H9 (cell line): Measurements from ENCODE around the gene LRPPRC. TPM values are rescaled to one million over a fixed set of nuclear protein-coding genes. Genes with fewer than 3 reads are reported as not detected.
"Not testable (repeated sequence)": the region's sequence is repeated elsewhere in the genome, so short reads cannot be mapped to it uniquely, and the experiment has no call there.

Experiments used
- DNase-seq: peaks from one replicate; pipeline ENCODE4 v3.0.0-alpha.2; 2017
- H2AFZ ChIP-seq: one replicate; pipeline ENCODE4 v1.6.1; 2013; ENCODE audit warnings: mild to moderate bottlenecking, low read length, control low read depth, moderate library complexity
- H2AK5ac ChIP-seq: 2 replicates; pipeline ENCODE4 v1.6.1; 2013; ENCODE audit warnings: low read length, control low read depth, mixed read lengths; ENCODE audit not compliant: insufficient read length
- H2BK120ac ChIP-seq: one replicate; pipeline ENCODE4 v1.6.1; 2013; ENCODE audit warnings: low read depth, mild to moderate bottlenecking, low read length, control low read depth, inconsistent platforms; ENCODE audit not compliant: poor library complexity, severe bottlenecking
- H2BK12ac ChIP-seq: 2 replicates; pipeline ENCODE4 v1.6.1; 2013; ENCODE audit warnings: low read length, control low read depth, mixed read lengths, low read depth; ENCODE audit not compliant: insufficient read length
- H2BK15ac ChIP-seq: 2 replicates; pipeline ENCODE4 v1.6.1; 2013; ENCODE audit warnings: low read depth, low read length, control low read depth
- H2BK20ac ChIP-seq: one replicate; pipeline ENCODE4 v1.6.1; 2013; ENCODE audit warnings: low read depth, mild to moderate bottlenecking, low read length, control low read depth, inconsistent platforms; ENCODE audit not compliant: poor library complexity, severe bottlenecking
- H2BK5ac ChIP-seq: 2 replicates; pipeline ENCODE4 v1.6.1; 2013; ENCODE audit warnings: low read length, control low read depth, mixed read lengths; ENCODE audit not compliant: insufficient read length
- H3K14ac ChIP-seq: 2 replicates; pipeline ENCODE4 v1.6.1; 2013; ENCODE audit warnings: low read length, control low read depth; ENCODE audit not compliant: insufficient read depth
- H3K18ac ChIP-seq: 2 replicates; pipeline ENCODE4 v1.6.1; 2013; ENCODE audit warnings: low read depth, mild to moderate bottlenecking, mixed read lengths, low read length, control low read depth; ENCODE audit not compliant: insufficient read length
- H3K23ac ChIP-seq: 2 replicates; pipeline ENCODE4 v1.6.1; 2013; ENCODE audit warnings: low read length, control low read depth, mixed read lengths, low read depth; ENCODE audit not compliant: insufficient read length
- H3K23me2 ChIP-seq: 2 replicates; pipeline ENCODE4 v1.6.1; 2013; ENCODE audit warnings: low read depth, mild to moderate bottlenecking, mixed read lengths, low read length, control low read depth; ENCODE audit not compliant: insufficient read length, poor library complexity, severe bottlenecking
- H3K27ac ChIP-seq: 2 replicates; pipeline ENCODE4 v1.5.1; 2013; ENCODE audit warnings: low read length, control low read depth, mixed read lengths, low read depth; ENCODE audit not compliant: insufficient read length
- H3K27me3 ChIP-seq: 2 replicates; pipeline ENCODE4 v1.6.1; 2013; ENCODE audit warnings: low read length, control low read depth, inconsistent platforms; ENCODE audit not compliant: insufficient read depth
- H3K4ac ChIP-seq: 2 replicates; pipeline ENCODE4 v1.6.1; 2013; ENCODE audit warnings: low read depth, mild to moderate bottlenecking, control low read depth, inconsistent platforms, low read length, moderate library complexity
- H3K4me1 ChIP-seq: 2 replicates; pipeline ENCODE4 v1.6.1; 2013; ENCODE audit warnings: low read length, control low read depth, inconsistent platforms; ENCODE audit not compliant: insufficient read depth
- H3K4me2 ChIP-seq: 2 replicates; pipeline ENCODE4 v1.6.1; 2013; ENCODE audit warnings: low read length, control low read depth, mixed read lengths; ENCODE audit not compliant: insufficient read length, insufficient read depth
- H3K56ac ChIP-seq: 2 replicates; pipeline ENCODE4 v1.6.1; 2013; ENCODE audit warnings: low read depth, mild to moderate bottlenecking, mixed read lengths, low read length, control low read depth; ENCODE audit not compliant: insufficient read length
- H3K79me1 ChIP-seq: 2 replicates; pipeline ENCODE4 v1.6.1; 2013; ENCODE audit warnings: low read depth, mild to moderate bottlenecking, moderate library complexity, low read length, control low read depth, inconsistent platforms; ENCODE audit not compliant: insufficient read depth, poor library complexity, severe bottlenecking
- H3K79me2 ChIP-seq: 2 replicates; pipeline ENCODE4 v1.6.1; 2013; ENCODE audit warnings: low read length, control low read depth, inconsistent platforms; ENCODE audit not compliant: insufficient read depth
- H3K9ac ChIP-seq: 2 replicates; pipeline ENCODE4 v1.6.1; 2013; ENCODE audit warnings: low read length, control low read depth, mixed read lengths; ENCODE audit not compliant: insufficient read length; ENCODE audit errors: extremely low read depth
- H3K9me3 ChIP-seq: one replicate; pipeline ENCODE4 v1.6.1; 2013; ENCODE audit warnings: low read depth, low read length, inconsistent platforms; ENCODE audit not compliant: control insufficient read depth
- H3T11ph ChIP-seq: one replicate; pipeline ENCODE4 v1.6.1; 2013; ENCODE audit warnings: mild to moderate bottlenecking, low read length, control low read depth, inconsistent platforms
- H4K20me1 ChIP-seq: one replicate; pipeline ENCODE4 v1.6.1; 2013; ENCODE audit not compliant: control insufficient read depth, insufficient read length, insufficient read depth
- H4K5ac ChIP-seq: 2 replicates; pipeline ENCODE4 v1.6.1; 2013; ENCODE audit warnings: low read depth, mild to moderate bottlenecking, mixed read lengths, low read length, control low read depth; ENCODE audit not compliant: insufficient read length
- H4K8ac ChIP-seq: replicated peaks from 2 replicates; pipeline ENCODE4 v1.6.1; 2013; ENCODE audit warnings: low read length, control low read depth, mixed read lengths, low read depth; ENCODE audit not compliant: insufficient read length
- H4K91ac ChIP-seq: 2 replicates; pipeline ENCODE4 v1.6.1; 2013; ENCODE audit warnings: low read depth, mild to moderate bottlenecking, moderate library complexity, mixed read lengths, low read length, control low read depth; ENCODE audit not compliant: insufficient read length
- H3K27ac Mint-ChIP-seq, 3 experiments: 2 replicates in 2 of 3; 3 replicates in 1 of 3; pipeline ENCODE4 v1.8.0; 2020 to 2021; ENCODE audit warnings: mixed read lengths in 3 of 3, mild to moderate bottlenecking in 1 of 3, moderate library complexity in 1 of 3
- H3K27me3 Mint-ChIP-seq: 2 replicates; pipeline ENCODE4 v1.8.0; 2021; ENCODE audit warnings: low read depth, mild to moderate bottlenecking, moderate library complexity, mixed read lengths
- H3K36me3 Mint-ChIP-seq, 3 experiments: 2 replicates in 2 of 3; 3 replicates in 1 of 3; pipeline ENCODE4 v1.8.0; 2020 to 2021; ENCODE audit warnings: low read depth in 3 of 3, mixed read lengths in 3 of 3; ENCODE audit not compliant: insufficient read depth in 1 of 3
- H3K4me1 Mint-ChIP-seq, 2 experiments: 2 replicates each; pipeline ENCODE4 v1.8.0; 2020; ENCODE audit warnings: mixed read lengths in 2 of 2
- H3K4me3 Mint-ChIP-seq, 2 experiments: 2 replicates in 1 of 2; 3 replicates in 1 of 2; pipeline ENCODE4 v1.8.0; 2020 to 2021; ENCODE audit warnings: mild to moderate bottlenecking in 2 of 2, mixed read lengths in 2 of 2, moderate library complexity in 1 of 2
- H3K9me3 Mint-ChIP-seq, 2 experiments: 2 replicates in 1 of 2; 3 replicates in 1 of 2; pipeline ENCODE4 v1.8.0; 2020; ENCODE audit warnings: mild to moderate bottlenecking in 2 of 2, mixed read lengths in 2 of 2, moderate library complexity in 1 of 2
- CTCF ChIP-seq: fragments of 200-600 bp; sonication (generic); conservative IDR thresholded peaks from 3 replicates; pipeline ENCODE4 v1.8.0; 2021; ENCODE audit warnings: antibody characterized with exemption, mild to moderate bottlenecking
- WGBS: extraction: QIAGEN DNeasy Blood & Tissue Kit; methylation state at CpG from one replicate; pipeline ENCODE4 v1.1.7; 2013; ENCODE audit warnings: missing lambda C conversion rate, low lambda C conversion rate, mixed read lengths; ENCODE audit not compliant: insufficient read length; ENCODE audit errors: extremely low coverage; 5-methylcytosine and 5-hydroxymethylcytosine counted together
- total RNA-seq: library from RNA; stranded (reverse); gene quantifications from 2 replicates; pipeline ENCODE4 v1.2.1, GENCODE V29; 2021

The LRPPRC gene
- total RNA-seq, 1 experiment from 2014 or later = 182 TPM

GRCh38 chr2:43924463-43924862 lies 71.3 kb downstream of the LRPPRC start:
- H2BK12ac ChIP-seq = no peak overlapping the region
- no peak for DNase-seq
- no peak overlapping the region for H3K27ac ChIP-seq
- no peaks in the 10 kb centered on the region for H4K20me1 ChIP-seq
- H2BK120ac ChIP-seq = no peak overlapping the region
- no peak overlapping the region for H3T11ph ChIP-seq
- Mint-ChIP-seq H3K36me3 (peaks cover 16 to 79% (median 61%) of the 10 kb centered on the region in 3 experiments; a peak in 6 of 7 replicates), H3K27ac (no peak overlapping the region), H3K4me1 (no peaks in the 10 kb centered on the region), H3K27me3 (no peaks in the 10 kb centered on the region), H3K4me3 (no peak overlapping the region), H3K9me3 (no peaks in the 10 kb centered on the region)
- H3K4me1 ChIP-seq = no peaks in the 10 kb centered on the region
- no peak overlapping the region for H2BK5ac ChIP-seq
- H3K79me1 ChIP-seq = no peaks in the 10 kb centered on the region
- no peak overlapping the region for H2BK20ac ChIP-seq
- no CpG with 5 or more reads among the region's 2 CpGs for WGBS
- H3K79me2 ChIP-seq = no peaks in the 10 kb centered on the region
- no peak overlapping the region for H4K91ac ChIP-seq
- H2AK5ac ChIP-seq = no peak overlapping the region
- H3K18ac ChIP-seq = no peak overlapping the region
- H2AFZ ChIP-seq = no peak overlapping the region
- H2BK15ac ChIP-seq = no peak overlapping the region
- H3K9ac ChIP-seq = no peak overlapping the region
- no peak overlapping the region for H3K4ac ChIP-seq
- no peaks in the 10 kb centered on the region for H3K9me3 ChIP-seq
- H4K5ac ChIP-seq = no peak overlapping the region
- no peak overlapping the region for H3K23ac ChIP-seq
- H3K4me2 ChIP-seq = no peak overlapping the region
- no peak overlapping the region for H3K14ac ChIP-seq
- TF ChIP-seq CTCF = no peak
- H4K8ac ChIP-seq = no peak overlapping the region
- no peaks in the 10 kb centered on the region for H3K23me2 ChIP-seq
- no peaks in the 10 kb centered on the region for H3K27me3 ChIP-seq
- H3K56ac ChIP-seq = no peak overlapping the region

- peaks cover 12 to 75% (median 56%) of the 10 kb centered on the region in 3 experiments; a peak in 6 of 7 replicates for H3K36me3 Mint-ChIP-seq
- H3K4me2 ChIP-seq, H3K9me3 Mint-ChIP-seq, H3K79me1 ChIP-seq, H3K4me3 Mint-ChIP-seq, H3K27me3 ChIP-seq, DNase-seq, H3T11ph ChIP-seq, H2BK15ac ChIP-seq, H4K91ac ChIP-seq, H3K79me2 ChIP-seq, H2AFZ ChIP-seq, H3K18ac ChIP-seq, H3K27ac ChIP-seq, H2BK12ac ChIP-seq, H2BK120ac ChIP-seq, H3K4me1 ChIP-seq, H2BK5ac ChIP-seq, H3K56ac ChIP-seq, H3K4me1 Mint-ChIP-seq, H3K9me3 ChIP-seq, H2BK20ac ChIP-seq, H2AK5ac ChIP-seq, H3K27ac Mint-ChIP-seq, H4K5ac ChIP-seq, H3K4ac ChIP-seq, H3K14ac ChIP-seq, H4K20me1 ChIP-seq, H3K23ac ChIP-seq, H3K9ac ChIP-seq, H3K23me2 ChIP-seq, H4K8ac ChIP-seq, H3K27me3 Mint-ChIP-seq: not testable (repeated sequence)
- WGBS = no CpG with 5 or more reads among the region's 8 CpGs
Measured at GRCh38 chr2:43911136-43911790, 84.5 kb downstream of the LRPPRC start.
